ENCODE measurements around the gene CTSH. TPM values are rescaled to one million over a fixed set of nuclear protein-coding genes. Genes with fewer than 3 reads are reported as not detected.
"Not testable (repeated sequence)": the region's sequence is repeated elsewhere in the genome, so short reads cannot be mapped to it uniquely, and the experiment has no call there.

CTSH gene
- total RNA-seq, 3 donors from 2014 or later, result 29.6 to 57.4 (median 53.8) TPM

- peak in 1 of 3 donors; percentile 38 for DNase-seq
- H3K36me3 ChIP-seq (ENCODE audit: low read depth), result no peaks in the 10 kb centered on the region
- H3K9me3 ChIP-seq, result no peaks in the 10 kb centered on the region
- TF ChIP-seq CTCF (IDR thresholded peaks at IDR 0.05), result no peak
- no peak for ATAC-seq
- peak overlapping the region; percentile 100 for H3K4me3 ChIP-seq
- H3K4me1 ChIP-seq (ENCODE audit: low read depth), result peaks cover 31% of the 10 kb centered on the region
- intact Hi-C loops (cut with DNase I, micrococcal nuclease), result no loop called here
These were observed 70.8 kb downstream of the CTSH start for GRCh38 chr15:78873793-78874765.

- peak overlapping the region; percentile 100 for H3K4me3 ChIP-seq
- DNase-seq (peak; percentile 87 to 92 (median 88)), ATAC-seq (peak; percentile 80)
- no peaks in the 10 kb centered on the region for H3K9me3 ChIP-seq
- H3K4me1 ChIP-seq (ENCODE audit: low read depth), result peaks cover 29% of the 10 kb centered on the region
- intact Hi-C loops (cut with DNase I, micrococcal nuclease), result no loop called here
- no peaks in the 10 kb centered on the region for H3K36me3 ChIP-seq (ENCODE audit: low read depth)
- TF ChIP-seq CTCF (IDR thresholded peaks at IDR 0.05), result no peak
These were observed 71.7 kb downstream of the CTSH start for GRCh38 chr15:78872972-78873792.

- ATAC-seq (peak; percentile 94), DNase-seq (peak; percentile 96 to 98 (median 98))
- Histone ChIP-seq H3K9me3 (no peaks in the 10 kb centered on the region), H3K4me3 (peak within 1 kb of the TSS; percentile 100), H3K4me1 (ENCODE audit: low read depth) (peaks cover 21% of the 10 kb centered on the region), H3K36me3 (ENCODE audit: low read depth) (no peaks in the 10 kb centered on the region)
- intact Hi-C loops (cut with DNase I, micrococcal nuclease), result no loop called here
- TF ChIP-seq CTCF (IDR thresholded peaks at IDR 0.05), result no peak
These were observed 72.5 kb downstream of the CTSH start, which contains the start of gene MORF4L1 for GRCh38 chr15:78872155-78872971. Gene MORF4L1, plus strand, starts transcription at chr15:78872890. Its CDS starts 128 bp downstream, at chr15:78873018.

DNA sequence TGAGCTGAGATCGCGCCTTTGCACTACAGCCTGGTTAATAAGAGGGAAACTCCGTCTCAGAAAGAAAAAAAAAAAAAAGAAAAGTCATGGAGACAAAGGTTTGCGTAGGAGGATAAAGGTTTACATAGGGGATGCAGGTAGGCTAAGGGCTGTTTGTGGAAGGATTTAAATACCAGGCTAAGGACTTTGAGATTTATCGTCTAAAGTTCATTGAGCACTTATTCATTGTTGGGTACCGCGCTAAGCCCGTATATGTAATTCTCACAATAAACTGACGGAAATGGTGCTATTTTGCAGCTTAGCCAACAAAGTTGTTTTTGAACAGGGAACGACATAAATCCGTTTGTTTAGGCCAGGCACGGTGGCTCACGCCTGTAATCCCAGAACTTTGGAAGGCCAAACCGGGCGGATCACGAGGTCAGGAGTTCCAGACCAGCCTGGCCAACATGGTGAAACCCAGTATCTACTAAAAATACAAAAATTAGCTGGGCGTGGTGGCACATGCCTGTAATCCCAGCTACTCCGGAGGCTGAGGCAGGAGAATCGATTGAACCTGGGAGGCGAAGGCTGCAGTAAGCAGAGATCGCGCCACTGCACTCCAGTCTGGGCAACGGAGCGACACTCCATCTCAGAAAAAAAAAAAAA, 73.2 kb downstream of the CTSH start:
- intact Hi-C loops (cut with DNase I, micrococcal nuclease); ATAC-seq; DNase-seq; H3K9me3 ChIP-seq; H3K4me3 ChIP-seq; H3K36me3 ChIP-seq (ENCODE audit: low read depth): not testable (repeated sequence)
- peaks cover 14% of the 10 kb centered on the region for H3K4me1 ChIP-seq (ENCODE audit: low read depth)

Other genes with a start within 250 kb of the CTSH start
- gene ADAMTS7, start 133.6 kb downstream of the CTSH start, total RNA-seq, result 1 to 10 TPM; 1.3 to 5.7 (median 1.8) TPM
- gene MORF4L1, start 72.2 kb downstream of the CTSH start, total RNA-seq, result 100 to 1,000 TPM; 151 to 307 (median 188) TPM
- gene RASGRF1, start 145.7 kb upstream of the CTSH start, total RNA-seq, result under 1 TPM in 2 of 3 donors, not detected in 1; 0.22 to 0.35 TPM

Data from mucosa of descending colon (tissue), 3 donors.